ENCODE measurements around the gene GABBR1. TPM values are rescaled to one million over a fixed set of nuclear protein-coding genes. Genes with fewer than 3 reads are reported as not detected.

The GABBR1 gene
- total and polyA plus RNA-seq, 2 donors from 2014 or later, result 12.7 to 46.7 TPM

DNA sequence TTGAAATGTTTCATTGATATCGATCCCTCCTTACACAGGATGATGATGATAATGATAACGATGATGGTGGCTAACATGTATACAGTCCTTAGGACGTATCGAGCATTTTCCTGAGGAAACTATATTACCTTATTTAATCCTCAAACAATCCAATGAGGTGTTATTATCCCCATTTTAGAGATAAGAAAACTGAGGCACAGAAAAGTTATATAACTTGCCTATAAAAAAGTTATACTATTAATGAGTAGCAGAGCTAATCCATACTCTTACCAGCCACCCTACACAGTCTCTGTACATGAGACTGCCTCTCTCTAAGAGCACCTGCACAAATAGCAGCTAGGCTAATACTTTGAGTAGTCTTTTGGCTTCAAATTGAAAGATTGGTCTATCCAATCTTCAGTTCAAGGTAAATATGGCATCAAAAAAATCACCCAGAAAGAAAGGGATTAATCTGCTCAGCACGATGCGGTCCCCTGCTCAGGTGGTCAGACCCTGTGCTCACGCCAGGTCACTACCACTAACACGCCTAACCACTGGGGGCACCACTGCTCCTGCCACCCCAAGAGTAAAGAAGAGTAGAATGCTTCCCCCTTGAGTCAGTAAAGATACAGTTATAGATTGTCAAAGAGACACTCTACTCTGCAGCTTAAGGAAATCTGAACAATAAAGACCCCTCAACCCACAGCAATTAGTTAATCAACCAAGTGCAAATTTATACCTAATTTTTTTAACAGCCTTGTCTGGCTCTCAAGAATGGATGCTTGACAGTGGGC is 15.0 kb downstream of the GABBR1 start:
- peaks cover 0 to 11% (median 0%) of the 10 kb centered on the region in 3 donors for H3K36me3 ChIP-seq (ENCODE audit: control insufficient read depth in 2 of 3, insufficient read depth in 3 of 3, low read length in 3 of 3)

DNA sequence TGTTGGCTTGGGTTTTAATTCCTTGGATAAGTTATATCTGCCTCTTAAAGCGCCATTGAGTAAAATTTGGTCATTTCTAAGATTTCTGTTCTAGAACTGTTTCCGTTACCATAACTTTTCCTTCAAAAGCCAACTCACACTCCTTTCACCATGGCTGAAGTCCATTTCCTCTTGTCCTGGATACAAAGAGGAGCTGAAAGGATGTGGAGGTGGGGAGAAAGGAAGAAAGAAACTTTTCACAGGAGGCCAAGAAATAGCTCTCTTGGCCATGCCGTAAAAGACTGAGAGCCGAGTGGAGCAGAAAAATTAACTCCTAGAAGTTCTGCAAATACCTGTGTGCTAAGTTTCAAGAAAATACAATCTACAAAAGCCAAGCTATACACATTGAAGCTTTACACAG is 21.6 kb downstream of the GABBR1 start:
- no peaks in the 10 kb centered on the region for H3K27me3 ChIP-seq (ENCODE audit: control insufficient read depth, insufficient read depth, low read length)
- peaks cover 7 to 11% (median 8%) of the 10 kb centered on the region in 3 donors for H3K36me3 ChIP-seq (ENCODE audit: control insufficient read depth in 2 of 3, insufficient read depth in 3 of 3, low read length in 3 of 3)
- FAIRE-seq (no peak), DNase-seq (no peak)
- intact Hi-C loops (cut with DNase I), result no loop called here
- H3K27ac ChIP-seq (ENCODE audit: low read depth in 2 of 2, low read length in 2 of 2), result no peak overlapping the region
- TF ChIP-seq, protein P1, sequence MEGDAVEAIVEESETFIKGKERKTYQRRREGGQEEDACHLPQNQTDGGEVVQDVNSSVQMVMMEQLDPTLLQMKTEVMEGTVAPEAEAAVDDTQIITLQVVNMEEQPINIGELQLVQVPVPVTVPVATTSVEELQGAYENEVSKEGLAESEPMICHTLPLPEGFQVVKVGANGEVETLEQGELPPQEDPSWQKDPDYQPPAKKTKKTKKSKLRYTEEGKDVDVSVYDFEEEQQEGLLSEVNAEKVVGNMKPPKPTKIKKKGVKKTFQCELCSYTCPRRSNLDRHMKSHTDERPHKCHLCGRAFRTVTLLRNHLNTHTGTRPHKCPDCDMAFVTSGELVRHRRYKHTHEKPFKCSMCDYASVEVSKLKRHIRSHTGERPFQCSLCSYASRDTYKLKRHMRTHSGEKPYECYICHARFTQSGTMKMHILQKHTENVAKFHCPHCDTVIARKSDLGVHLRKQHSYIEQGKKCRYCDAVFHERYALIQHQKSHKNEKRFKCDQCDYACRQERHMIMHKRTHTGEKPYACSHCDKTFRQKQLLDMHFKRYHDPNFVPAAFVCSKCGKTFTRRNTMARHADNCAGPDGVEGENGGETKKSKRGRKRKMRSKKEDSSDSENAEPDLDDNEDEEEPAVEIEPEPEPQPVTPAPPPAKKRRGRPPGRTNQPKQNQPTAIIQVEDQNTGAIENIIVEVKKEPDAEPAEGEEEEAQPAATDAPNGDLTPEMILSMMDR (IDR thresholded peaks at IDR 0.05; ENCODE audit: borderline replicate concordance, extremely low read depth, insufficient read depth), result no peak
- H3K4me1 ChIP-seq (ENCODE audit: control insufficient read depth in 2 of 3, insufficient read depth in 2 of 3, low read depth in 1 of 3, low read length in 3 of 3), result no peaks in the 10 kb centered on the region
- H3K9ac ChIP-seq (ENCODE audit: low read length in 3 of 3), result no peak overlapping the region
- H3K9me3 ChIP-seq (ENCODE audit: control insufficient read depth in 2 of 3, insufficient read depth in 1 of 3, low read length in 3 of 3), result no peaks in the 10 kb centered on the region
- H3K4me3 ChIP-seq (ENCODE audit: low read length in 3 of 3), result no peak overlapping the region

More for the DNA sequence above, 15.0 kb downstream of the GABBR1 start:
- no peak for DNase-seq
- H3K9me3 ChIP-seq (ENCODE audit: control insufficient read depth in 2 of 3, insufficient read depth in 1 of 3, low read length in 3 of 3), result no peaks in the 10 kb centered on the region
- no peak for FAIRE-seq
- no peak overlapping the region for H3K27ac ChIP-seq (ENCODE audit: low read depth in 2 of 2, low read length in 2 of 2)
- H3K27me3 ChIP-seq (ENCODE audit: control insufficient read depth, insufficient read depth, low read length), result no peaks in the 10 kb centered on the region
- H3K4me1 ChIP-seq (ENCODE audit: control insufficient read depth in 2 of 3, insufficient read depth in 2 of 3, low read depth in 1 of 3, low read length in 3 of 3), result no peaks in the 10 kb centered on the region
- TF ChIP-seq, protein P1 (IDR thresholded peaks at IDR 0.05; ENCODE audit: borderline replicate concordance, extremely low read depth, insufficient read depth), result no peak
- intact Hi-C loops (cut with DNase I), result no loop called here
- no peak overlapping the region for H3K4me3 ChIP-seq (ENCODE audit: low read length in 3 of 3)
- no peak overlapping the region for H3K9ac ChIP-seq (ENCODE audit: low read length in 3 of 3)

DNA sequence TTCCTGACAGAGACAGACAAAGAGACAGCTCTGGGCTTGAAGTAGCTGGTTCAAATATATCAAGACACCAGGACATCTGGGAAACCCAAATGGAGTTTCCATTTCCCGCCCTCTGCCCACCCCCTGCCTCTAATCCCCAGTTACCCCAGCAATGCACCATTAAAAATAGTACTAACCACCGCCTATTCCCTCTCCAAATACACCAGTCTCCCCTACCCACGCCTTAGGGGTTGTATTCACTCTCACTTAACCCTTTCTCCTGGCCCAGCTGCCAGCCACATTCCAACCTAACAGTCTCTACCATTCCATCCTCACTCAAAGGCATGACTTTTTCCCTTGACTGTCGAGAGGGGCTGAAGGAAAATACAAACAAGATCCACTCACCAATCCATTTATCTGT is 22.4 kb downstream of the GABBR1 start:
- no peak for FAIRE-seq
- intact Hi-C loops (cut with DNase I), result no loop called here
- peaks cover 8 to 12% (median 12%) of the 10 kb centered on the region in 3 donors for H3K36me3 ChIP-seq (ENCODE audit: control insufficient read depth in 2 of 3, insufficient read depth in 3 of 3, low read length in 3 of 3)

More for the DNA sequence above, 22.4 kb downstream of the GABBR1 start:
- no peaks in the 10 kb centered on the region for H3K27me3 ChIP-seq (ENCODE audit: control insufficient read depth, insufficient read depth, low read length)
- H3K27ac ChIP-seq (ENCODE audit: low read depth in 2 of 2, low read length in 2 of 2), result no peak overlapping the region
- DNase-seq, result no peak
- no peak overlapping the region for H3K9ac ChIP-seq (ENCODE audit: low read length in 3 of 3)
- no peaks in the 10 kb centered on the region for H3K4me1 ChIP-seq (ENCODE audit: control insufficient read depth in 2 of 3, insufficient read depth in 2 of 3, low read depth in 1 of 3, low read length in 3 of 3)
- TF ChIP-seq, protein P1 (IDR thresholded peaks at IDR 0.05; ENCODE audit: borderline replicate concordance, extremely low read depth, insufficient read depth), result no peak
- no peak overlapping the region for H3K4me3 ChIP-seq (ENCODE audit: low read length in 3 of 3)
- no peaks in the 10 kb centered on the region for H3K9me3 ChIP-seq (ENCODE audit: control insufficient read depth in 2 of 3, insufficient read depth in 1 of 3, low read length in 3 of 3)

Data from kidney (tissue), 14 donors.